Activated CD4-positive, CD25-positive, alpha-beta regulatory T cell (primary cell): ENCODE data around the gene KIAA1755.

Experiments
- DNase-seq, 4 experiments: peaks; one replicate each; lab custom pipeline; 2025; lab: John Stamatoyannopoulos, UW

Gene KIAA1755

GRCh38 chr20:38260378-38261053 is at the start of gene KIAA1755:
TSS of gene KIAA1755 (minus strand) at chr20:38260735. CDS start at chr20:38260500, 235 bp downstream.
- DNase-seq: no peak

- no peak for DNase-seq
Observed at GRCh38 chr20:38308447-38308846, 47.9 kb upstream of the KIAA1755 start.

DNA sequence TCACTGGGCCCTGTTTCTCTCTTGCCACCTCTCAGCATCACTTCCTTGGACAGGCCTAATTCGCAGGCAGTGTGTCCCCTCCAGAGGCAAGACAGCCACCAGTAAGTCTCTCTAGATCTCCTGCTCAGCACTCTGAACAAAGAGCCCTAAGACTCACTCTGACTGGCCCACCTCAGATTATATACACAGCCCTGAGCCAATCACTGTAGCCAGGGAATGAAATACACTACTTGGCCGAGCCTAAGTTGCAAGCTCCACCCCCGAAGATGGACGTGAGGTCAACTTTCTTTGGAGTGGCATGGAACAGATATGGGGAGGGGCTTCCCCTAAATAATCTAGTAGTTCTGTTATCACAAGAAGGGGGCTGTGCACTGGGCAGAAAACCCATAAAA is 47.5 kb upstream of the KIAA1755 start:
- no peak for DNase-seq

- no peak for DNase-seq
Observed at GRCh38 chr20:38307371-38308046, 47.0 kb upstream of the KIAA1755 start.

- DNase-seq: no peak
Observed at GRCh38 chr20:38306379-38306778, 45.8 kb upstream of the KIAA1755 start.

DNA sequence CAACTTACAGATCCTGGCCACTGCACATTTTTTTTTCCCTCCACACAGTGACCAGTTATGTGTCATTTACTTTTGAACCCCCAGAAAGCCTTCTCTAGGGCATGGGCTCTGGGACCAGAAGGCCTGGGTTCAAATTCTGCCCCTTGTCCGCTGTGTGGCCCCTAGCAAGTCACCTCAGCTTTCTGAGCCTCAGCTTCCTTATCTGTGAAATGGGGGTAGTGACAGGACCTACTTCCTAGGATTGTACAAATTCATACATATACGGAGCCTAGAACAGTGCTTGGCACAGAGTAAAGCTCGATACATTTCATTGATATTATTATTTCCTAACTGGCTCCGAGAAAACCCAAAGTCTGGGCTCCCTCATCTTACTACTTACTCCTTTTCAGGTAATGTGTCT is 45.0 kb upstream of the KIAA1755 start:
- no peak for DNase-seq

DNA sequence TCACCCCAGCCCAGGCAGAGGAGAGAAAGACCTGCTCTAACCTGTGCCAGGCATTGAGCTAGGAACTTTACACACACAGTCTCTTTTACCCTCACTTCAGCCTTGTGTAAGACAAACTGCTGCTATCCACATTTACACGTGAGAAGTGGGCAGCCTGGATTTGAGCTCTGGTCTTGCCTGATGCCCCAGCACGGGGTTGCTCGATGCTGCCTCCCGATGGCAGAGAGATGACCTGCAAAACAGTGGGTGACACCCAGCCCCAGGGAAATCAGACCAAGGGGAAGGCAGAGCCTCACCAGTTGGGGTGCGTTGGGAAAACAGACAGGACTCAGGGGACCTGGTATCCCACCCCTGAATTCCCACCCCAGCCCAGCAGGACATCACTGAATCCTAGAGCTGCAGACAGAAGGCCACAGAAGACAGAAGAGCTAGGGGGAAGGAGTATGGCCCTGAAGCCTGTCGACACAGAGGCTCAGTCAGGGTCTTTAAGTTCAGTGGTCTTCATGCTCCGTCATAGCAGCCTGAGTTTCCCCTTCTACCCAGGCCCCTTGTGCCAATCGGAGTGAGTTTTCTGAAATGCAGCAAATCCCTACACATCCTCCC is 44.4 kb upstream of the KIAA1755 start:
- no peak for DNase-seq

- DNase-seq: no peak
Observed at GRCh38 chr20:38303908-38304379, 43.4 kb upstream of the KIAA1755 start, which contains the start of gene BPI. TSS of gene BPI (plus strand) at chr20:38304156. CDS start at chr20:38304224, 68 bp downstream.

DNA sequence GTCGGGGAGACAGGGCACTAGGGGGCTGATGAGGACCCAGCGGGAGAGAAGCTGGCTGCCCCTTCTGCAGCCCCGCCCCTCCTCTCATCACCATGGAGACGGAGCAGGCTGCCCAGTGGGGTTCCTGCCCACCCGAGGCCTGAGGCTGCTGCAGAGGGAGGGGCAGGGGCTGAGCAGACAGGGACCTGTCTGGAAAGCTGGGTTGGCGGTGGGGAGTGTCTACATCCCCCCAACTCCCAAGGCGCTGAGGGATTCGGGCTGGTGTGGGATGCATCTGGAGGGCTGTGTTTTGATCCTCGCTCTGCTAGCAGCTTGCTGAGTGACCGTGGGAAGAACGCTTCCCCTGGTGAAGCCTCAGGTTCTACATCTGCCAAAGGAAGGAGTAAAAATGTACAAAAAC is 42.3 kb upstream of the KIAA1755 start:
- no peak for DNase-seq

- DNase-seq: no peak
Observed at GRCh38 chr20:38301309-38301708, 40.8 kb upstream of the KIAA1755 start.

DNA sequence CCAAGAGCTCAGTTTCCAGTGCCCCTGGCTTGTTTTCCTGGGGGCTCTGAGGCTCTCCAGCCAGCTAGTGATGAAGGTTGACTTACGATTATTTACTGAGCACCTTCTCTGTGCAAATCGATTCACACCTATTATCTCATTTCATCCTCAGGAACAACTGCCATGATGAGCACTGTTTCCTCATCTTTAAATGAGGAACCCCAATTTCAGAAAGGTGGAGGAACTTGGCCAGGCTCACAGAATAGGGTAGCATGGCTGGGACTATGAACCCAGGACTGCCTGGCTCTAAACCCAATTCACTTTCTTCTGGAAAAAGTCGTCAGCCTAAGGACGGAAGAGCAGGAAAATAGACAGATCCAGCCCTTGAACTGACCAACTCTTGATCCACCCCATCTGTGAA is 39.9 kb upstream of the KIAA1755 start:
- no peak for DNase-seq

GRCh38 chr20:38299963-38300362 is 39.4 kb upstream of the KIAA1755 start:
- no peak for DNase-seq

DNA sequence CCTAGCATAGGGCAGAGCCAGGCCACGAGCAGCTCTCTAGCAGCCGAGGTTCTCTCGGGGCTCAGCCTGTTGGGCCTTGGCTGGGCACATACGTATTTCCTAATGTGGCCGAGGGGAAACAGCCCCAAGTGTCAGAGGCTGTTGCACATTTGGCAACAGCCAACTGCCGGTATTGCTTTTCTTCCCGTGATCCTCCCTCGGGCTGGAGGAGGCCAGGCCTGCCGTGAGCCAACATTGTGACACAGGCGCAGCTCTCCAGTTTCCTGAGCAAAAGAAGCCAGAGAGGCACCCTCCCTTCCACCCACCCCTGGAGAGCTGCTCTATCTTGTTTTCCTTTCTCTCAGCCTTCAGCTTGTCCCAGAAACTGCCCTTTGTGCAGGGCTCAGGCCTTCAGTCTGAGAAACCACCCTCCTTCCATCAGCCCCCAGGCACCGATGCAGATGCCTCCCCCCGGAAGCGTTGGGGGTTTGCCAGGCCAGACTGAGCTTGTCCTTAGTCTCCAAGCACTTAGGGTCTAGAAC is 38.3 kb upstream of the KIAA1755 start:
- no peak for DNase-seq

GRCh38 chr20:38297916-38298674 is 37.6 kb upstream of the KIAA1755 start:
- no peak for DNase-seq

DNA sequence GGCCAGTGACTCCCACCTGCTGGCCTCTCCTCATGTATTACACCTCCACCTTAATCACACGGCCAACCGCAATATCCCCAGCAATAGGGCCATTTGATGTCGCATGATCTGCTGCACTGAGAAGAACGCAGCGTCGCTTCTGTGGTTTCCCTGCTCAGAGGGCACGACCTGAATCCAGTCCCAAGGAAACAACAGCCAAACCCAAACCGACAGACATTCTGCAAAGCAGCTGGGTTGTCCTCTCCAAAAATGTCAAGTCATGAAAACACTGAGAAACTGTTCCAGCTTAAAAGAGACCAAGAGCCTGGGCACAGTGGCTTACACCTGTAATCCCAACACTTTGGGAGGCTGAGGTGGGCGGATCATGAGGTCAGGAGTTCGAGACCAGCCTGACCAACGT is 35.9 kb upstream of the KIAA1755 start:
- no peak for DNase-seq

GRCh38 chr20:38295811-38296210 is 35.3 kb upstream of the KIAA1755 start:
- DNase-seq: no peak

- DNase-seq: no peak
Observed at GRCh38 chr20:38294076-38294591, 33.6 kb upstream of the KIAA1755 start.

- no peak for DNase-seq
Observed at GRCh38 chr20:38293491-38294065, 33.0 kb upstream of the KIAA1755 start.

DNA sequence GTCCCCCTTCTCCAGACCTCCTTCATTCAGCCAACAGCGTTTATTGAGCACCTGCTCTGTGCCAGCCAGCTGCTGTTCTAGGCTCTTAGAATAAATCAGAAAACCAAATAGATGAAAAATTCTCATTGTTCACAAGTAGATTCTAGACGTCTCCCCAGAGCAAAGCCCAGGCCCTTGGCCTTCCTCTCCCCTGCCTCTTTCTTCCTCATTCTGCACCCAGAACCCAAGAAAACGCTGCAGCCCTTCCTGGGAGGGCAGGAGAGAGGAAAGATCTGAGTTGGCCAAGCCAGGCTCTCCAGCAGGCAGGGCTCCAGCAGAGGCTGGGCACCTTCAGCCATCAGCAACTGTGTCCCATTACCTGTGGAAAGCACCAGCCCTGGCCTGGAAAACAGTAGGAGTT is 31.4 kb upstream of the KIAA1755 start:
- no peak for DNase-seq

DNA sequence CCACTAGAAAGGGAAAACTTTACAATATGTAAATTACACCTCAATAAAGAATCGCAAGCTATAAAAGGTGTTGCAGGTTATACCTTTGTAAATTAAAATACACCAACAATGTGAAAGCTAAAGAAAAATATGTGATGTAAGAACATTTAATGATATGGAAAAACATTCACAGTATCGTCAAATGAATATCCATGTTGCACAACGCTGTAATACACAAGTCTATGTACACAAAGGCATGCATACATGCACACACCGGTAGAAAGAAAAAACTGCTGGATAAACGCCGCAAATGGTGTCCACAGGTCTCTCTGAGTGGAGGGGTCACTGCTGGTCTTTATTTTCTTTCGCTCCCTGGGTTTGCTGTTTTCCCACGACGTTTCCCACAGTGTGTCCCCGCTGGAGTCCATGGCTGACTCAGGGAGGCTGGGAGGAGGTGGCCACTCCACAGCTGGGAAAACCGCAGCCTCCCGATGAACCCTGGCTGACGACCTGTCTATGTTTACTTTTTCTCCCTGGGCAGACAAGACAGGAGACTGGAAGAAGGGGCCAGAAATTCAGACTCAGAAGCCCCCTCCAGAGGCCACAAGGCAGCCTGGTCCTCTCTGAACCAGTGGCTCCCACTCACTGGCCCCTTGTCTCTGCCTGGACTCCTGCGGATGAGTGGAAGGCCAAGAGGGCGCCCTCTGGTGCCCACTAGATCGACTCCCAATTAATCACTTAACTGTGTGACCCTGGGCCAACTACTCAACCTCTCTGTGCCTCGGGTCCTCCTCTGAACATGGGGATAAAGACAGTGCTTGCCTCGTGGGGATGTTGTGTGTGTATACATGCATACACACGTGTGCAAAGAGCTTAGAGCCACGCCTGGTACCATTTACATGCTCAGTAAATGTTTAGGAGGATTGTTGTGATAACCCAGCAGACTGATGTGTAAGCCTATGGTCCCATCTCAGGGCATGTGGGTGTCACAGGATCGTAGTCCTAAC is 30.6 kb upstream of the KIAA1755 start:
- DNase-seq: no peak
